C1 segment of cervical spinal cord (tissue), 14 donors: ENCODE results near the gene PLA2G4F.
A peak's percentile ranks its signal among the peaks of the same experiment; 100 is the strongest.

Source experiments
- DNase-seq, 14 donors: peaks; one replicate each; lab custom pipeline; 2025; lab: John Stamatoyannopoulos, UW

PLA2G4F gene

DNA sequence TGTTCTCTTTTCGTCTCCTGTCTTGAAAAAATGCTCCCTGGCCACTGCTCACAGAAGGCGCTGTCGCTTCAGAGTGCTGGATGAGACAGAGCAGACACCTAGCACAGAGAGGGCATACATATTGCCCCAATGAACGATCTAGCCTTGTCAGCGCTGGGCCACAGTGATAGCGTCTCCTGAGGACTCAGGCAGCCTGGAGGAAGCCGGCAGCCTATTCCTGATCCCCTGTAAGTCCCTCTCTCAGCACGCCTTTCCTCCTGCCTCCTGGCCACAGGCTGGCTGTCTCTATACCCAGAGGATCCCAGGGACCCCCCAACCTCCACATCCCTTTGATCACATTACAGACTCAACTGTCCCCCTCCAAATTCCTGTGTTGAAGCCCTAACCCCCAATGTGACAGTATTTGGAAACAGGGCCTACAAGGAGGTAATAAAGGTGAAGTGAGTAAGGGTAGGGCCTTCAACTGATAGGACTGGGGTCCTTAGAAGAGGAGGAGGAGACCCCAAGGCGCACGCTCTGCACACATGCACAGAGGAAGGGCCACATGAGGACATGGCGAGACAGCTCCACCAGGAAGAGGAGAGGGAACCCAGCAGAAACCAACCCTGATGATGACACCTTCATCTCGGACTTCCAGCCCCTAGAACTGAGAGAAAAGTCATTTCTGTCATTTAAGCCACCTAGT is 7.5 kb downstream of the PLA2G4F start:
- no peak for DNase-seq

GRCh38 chr15:42147431-42147735 is 9.1 kb downstream of the PLA2G4F start:
- DNase-seq, result no peak

DNA sequence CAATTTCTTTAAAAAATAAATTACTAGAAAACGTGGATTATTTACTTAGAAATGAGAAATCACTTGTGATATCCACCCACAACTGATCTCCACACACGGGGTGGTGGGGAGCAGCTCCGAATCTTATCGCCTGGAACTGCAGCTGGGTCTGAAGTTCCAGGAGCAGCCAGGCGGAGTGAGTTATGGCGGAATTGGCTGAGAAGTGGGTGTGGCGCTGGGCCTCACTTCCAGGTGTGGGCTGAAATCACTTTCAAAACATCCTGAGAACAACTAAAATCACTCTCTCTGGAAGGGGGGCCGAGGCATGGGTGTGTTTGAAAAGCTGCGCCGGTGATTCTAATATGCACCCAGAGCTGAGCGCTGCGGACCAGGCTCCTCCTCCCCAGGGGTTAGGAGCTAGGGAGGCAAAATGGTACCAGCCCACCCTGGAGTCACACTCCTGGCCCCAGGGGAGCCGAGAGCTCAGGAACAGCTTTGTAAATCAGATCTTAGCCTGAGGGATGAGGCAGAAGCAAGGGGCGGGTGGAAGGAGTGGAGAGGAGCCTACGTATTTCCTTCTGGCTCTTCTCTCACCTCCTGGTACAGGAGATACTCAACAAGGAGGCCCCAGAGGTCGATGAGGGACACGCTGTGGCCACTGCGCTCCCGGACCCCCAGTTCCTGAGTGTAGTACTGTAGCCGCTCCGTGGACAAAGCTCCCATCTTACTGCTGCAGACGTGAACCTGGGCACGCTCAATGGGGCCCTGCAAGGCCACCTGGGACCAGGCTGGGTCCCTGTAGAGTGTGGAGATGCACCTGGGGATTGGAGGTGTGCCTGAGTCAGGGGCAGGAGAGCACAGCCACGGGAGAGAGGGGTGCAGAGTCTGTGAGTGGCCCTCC is 9.6 kb downstream of the PLA2G4F start:
- no peak for DNase-seq

GRCh38 chr15:42145546-42146455 is 10.6 kb downstream of the PLA2G4F start:
- no peak for DNase-seq

DNA sequence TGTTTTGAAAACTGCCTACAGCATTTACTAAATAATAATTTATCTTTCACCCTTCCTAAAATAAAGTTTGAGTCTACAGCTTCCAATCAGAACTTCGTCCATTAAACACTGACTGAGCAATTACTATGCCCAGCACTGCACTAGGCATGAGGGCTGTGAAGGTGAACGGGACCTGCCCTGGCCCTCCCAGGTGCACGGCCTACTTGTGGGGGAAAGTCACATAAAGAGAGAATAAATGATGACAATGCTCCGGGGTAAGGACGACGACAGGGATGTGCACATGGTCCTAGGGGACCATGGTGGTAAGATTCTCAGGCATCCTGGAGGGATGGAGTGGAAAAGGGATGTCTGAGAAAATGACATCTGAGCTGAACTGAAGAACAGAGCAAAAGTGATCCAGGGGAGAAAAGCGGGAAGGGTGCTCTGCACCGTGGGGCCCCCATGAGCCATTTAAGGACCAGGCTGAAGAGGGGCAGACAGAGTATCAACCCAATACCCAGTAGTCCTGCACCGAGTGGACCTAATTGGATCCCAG is 11.5 kb downstream of the PLA2G4F start:
- DNase-seq, result no peak

DNA sequence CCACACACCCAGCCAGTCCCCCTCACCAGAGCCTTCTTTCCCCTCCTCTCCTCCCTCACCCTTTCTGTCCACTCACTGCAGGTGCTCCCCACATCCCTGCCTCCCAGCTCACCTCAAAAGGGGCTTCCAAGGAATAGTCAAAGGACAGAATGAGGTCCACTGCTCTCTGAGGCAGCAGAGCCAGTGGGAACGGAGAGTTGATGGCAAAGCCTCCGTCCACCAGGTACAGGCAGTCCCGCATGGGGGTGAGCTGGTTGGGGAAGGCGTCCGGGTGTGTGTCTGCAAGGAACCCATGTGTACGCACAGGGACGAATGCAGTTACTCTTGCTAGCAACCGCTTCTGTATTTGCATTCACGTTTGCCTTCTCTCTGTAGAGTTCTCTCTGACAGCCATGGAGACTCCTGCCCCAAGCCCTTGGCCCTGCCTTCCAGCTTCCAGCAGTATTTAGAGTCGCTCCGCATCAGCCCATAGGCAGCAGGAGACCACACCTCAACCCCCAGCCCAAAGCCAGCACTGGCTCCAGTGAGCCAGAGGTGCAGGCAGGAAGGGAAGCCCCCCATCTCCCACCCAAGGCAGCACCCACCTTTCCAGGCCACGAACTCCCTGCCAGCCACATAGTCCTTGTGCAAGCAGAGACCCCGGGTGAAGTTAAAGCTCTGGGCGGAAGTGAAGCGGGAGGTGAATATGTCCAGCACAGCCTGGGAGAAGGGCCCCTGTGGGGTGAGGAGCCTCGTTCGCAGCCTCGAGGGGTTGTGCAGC is 12.4 kb downstream of the PLA2G4F start:
- no peak for DNase-seq

DNA sequence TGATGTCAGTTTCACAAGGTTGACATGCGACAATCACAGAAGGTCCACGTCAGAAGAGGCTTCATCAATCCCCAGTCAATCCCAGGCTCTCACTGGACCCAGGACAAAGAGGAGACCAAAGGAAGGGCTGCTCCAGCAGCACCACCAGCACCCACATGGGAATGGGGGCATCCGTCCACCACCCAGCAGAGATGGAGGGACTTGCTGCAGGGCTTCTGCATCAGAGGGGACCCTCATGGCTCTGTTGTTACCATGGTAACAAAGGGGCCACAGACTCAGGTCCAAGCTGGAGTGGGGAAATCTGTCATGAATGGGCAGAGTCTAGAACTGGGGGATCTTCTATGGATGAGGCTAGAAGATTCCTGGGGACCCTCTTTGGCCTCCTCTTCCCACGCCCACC is 13.1 kb downstream of the PLA2G4F start:
- DNase-seq, result no peak

GRCh38 chr15:42141795-42142667 is 14.4 kb downstream of the PLA2G4F start:
- no peak for DNase-seq

DNA sequence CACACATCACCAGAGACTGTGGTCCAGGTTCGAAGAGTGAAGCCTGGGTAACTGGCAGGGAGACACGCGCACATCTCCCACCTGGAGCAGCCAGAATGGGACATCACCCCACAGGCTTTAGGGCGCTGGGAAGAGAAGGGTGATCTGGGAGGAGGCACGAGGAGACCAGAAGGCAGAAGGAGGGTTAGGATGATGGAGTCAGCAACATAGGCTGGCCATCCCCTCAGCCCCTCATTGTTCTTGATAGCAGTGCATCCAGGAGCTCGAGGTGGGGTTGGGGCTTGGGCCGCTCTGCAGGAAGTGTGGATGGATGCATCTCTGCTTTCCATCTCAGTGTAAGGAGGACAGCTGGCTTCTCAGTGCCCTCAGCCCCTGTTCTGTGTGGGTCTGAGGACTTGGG is 15.2 kb downstream of the PLA2G4F start:
- no peak for DNase-seq

DNA sequence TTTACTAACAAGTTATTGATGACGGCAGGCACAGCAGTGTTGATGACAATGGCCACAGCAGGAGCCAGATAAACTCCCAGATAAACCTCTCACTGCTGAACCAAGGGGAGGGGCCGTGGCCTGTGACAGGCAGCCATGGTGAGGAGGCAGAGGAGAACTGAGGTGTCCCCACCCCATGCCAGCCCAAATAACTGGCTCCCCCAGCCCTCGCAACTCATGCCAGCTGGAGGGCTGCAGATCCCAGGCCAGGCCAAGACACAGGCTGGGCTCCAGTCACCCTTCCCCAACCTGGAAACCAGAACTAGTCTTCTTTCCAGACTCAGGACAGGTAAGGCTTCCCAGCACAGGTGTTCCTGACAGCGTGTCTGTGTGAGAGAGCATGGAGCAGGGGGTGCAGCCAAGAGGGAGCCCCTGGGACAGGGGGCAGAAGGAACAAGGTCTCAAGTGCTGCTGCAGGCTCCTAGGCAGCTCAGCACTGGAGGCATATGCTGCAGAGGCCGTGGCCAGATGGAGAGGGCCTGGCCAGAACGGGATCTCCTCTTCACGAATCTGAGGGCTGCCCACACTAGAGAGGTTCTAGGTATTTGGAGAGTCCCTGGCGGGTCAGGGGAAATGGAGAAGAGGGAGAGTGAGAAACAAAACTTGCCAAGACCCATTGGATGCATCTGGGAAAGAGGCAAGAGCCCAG is 15.9 kb downstream of the PLA2G4F start:
- DNase-seq, result no peak

GRCh38 chr15:42139596-42139995 is 16.8 kb downstream of the PLA2G4F start:
- DNase-seq, result no peak

DNA sequence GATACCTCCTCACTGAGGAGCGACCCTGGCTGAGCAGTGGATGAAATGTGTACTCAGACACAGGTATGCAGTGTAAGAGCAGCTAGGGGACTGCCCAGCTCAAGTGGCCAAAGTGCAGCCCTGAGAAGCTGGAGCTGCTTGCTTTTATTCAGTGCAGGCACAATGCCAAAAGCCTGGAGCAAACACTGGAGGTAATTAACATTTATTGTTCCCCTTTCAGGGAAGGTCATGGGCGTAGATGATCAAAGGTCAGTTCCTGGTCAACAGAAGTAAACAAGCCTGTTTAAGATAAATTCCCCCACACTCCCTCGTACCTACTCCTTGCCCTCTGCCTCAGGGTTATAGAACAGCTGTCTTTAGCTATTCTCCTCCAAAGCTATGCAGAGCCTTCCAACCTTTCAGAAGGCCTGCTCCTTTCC is 17.5 kb downstream of the PLA2G4F start:
- DNase-seq, result no peak

GRCh38 chr15:42138411-42138810 is 18.0 kb downstream of the PLA2G4F start:
- no peak for DNase-seq

DNA sequence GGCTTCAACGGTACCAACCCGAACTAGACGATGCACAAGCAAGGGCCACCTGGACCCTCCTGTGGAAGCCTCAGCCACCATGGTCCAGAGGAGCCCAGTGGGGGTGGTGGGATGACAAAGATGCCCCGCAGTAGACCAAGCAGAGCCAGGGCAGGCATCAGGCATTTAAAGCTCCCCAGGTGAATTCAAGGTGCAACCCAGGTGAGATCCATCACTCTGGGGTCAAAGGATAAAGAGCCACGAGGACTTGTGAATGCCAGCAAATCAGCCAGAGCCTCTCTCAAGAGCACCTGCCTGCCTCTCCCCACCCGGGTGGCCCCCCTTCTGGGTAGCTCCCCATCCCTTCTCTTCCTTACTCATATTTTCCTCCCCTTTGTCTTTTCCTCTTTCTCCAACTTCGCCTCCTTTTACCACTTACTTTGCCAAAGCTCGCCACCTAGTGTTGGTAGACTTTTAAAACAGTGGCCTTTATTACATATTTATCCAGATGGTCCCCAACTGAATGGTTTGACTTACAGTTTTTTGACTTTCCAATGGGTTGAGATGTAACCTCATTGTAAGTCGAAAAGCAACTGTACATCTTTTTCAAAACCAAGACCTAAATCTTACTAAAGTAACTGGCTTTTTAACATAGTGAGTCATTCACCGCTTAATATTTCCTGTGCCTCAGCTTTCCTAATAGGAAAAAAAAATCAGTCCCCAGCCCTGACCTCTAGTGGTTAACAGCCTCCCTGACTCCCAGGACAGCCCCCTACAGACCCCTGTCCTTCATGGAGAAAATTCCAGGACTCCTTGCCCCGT is 18.8 kb downstream of the PLA2G4F start:
- DNase-seq, result peak in 1 of 14 donors; percentile 4

- no peak for DNase-seq
Measured at GRCh38 chr15:42136513-42136912, 19.9 kb downstream of the PLA2G4F start.

DNA sequence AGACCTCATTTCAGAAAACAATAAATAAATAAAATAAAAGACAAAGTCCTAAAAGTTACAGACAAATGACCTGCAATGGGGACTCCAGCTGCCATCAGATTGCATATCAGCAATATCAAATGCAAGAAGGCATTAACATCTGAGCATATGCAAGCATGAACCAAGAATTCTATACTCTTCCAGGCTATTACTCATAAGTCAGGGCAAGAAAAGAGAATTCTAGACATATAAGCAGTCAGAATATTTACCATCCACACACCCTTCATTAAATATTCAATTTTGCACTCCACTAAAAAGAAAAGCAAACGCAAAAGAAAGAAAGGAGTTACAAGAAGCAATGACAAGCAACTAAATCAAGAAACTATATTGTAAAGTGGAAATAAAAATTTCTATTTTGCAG is 21.1 kb downstream of the PLA2G4F start:
- DNase-seq, result no peak

DNA sequence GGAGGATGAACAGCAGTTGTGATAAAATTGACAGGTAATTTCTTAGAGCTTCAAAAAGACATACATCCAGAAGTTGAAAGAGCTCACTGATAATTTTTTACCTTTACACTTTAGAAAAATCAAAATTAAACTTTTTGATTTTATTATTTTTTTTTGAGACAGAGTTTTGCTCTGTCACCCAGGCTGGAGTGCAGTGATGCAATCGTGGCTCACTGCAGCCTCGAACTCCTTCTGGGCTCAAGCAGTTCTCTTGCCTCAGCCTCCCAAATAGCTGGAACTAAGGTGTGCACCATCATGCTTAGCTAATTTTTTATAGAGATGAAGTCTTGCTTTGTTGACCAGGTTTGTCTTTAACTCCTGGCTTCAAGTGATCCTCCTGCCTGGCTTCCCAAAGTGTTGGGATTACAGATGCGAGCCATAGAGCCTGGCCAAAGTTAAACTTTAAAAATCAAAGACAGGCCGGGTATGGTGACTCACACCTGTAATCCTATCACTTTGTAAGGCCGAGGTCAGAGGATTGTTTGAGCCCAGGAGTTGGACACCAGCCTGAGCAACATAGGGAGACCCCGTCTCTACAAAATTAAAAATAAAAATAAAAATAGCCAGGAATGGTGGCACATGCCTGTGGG is 21.7 kb downstream of the PLA2G4F start:
- DNase-seq, result no peak

DNA sequence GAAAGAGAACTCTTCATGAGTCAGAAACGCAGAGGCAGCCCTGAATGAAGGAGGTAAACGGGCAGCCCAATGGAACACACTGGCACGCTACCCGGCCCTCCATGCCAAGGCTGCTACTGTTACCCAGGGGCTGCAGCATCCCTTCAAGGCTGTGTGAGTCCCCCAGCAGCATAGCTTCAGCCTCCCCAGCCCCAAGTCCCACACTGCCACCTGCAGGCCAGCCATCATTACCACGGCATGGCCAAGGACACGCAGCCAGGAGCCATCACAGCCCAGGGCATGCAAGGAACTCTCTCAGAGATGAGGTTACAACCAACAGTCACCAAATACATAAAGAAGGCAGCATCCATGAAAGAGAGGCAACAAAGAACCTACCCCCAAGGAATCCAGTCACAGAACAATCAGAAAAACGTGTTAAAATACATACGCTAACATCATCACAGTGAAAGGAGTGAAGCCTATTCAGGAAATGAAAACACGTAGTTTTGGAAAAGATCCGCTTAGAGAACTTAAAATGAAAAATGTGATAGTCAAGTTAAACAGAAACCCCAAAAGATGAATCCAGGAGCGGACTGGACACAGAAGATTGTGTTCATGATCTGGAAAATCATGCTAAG is 22.4 kb downstream of the PLA2G4F start:
- DNase-seq, result peak in 3 of 14 donors; percentile 12 to 22 (median 17)
